CD1c-positive myeloid dendritic cell (primary cell): ENCODE measurements around the gene ADORA2A.

Experiments
- DNase-seq: peaks from one replicate; pipeline ENCODE4 v3.0.0-alpha.2; 2016; ENCODE audit errors: extremely low spot score

Gene ADORA2A

DNA sequence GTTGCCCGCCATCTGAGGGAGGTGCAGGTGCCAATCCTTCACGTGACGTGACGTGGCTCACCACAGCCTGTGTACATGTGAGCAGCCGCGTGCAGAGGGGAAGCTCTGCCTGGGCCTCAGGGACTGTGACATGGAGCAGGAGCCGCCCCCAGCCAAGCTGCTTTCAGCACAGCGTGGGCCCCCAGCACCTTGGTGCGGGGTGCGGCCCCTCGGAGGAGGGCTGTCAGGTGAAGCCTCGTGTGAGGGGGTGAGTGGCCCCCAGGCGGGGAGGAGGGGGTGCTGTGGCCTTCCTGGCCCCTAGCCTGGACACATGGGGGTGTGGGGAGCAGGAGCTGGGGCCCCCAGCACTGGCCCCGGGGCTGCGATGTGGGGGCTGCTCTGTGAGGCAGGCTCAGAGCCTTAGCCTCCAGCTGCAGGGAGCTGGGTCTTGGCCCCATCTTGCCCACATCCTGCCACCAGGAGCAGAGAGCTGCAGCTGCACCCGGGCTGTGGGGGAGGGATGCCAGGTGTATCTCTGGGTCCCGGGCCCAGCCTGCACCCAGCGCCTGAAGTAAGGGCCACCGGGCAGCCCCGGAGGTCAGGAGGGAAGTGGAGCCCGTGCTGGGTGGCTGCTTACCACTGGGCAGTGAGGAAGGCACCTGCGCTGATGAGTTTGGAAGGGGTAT is at the start of gene ADORA2A:
Gene ADORA2A (plus strand): TSS at position 100 of the 665 bp plus-strand sequence. CDS start 5,806 bp downstream, outside the sequence.
- DNase-seq, result peak; percentile 64

DNA sequence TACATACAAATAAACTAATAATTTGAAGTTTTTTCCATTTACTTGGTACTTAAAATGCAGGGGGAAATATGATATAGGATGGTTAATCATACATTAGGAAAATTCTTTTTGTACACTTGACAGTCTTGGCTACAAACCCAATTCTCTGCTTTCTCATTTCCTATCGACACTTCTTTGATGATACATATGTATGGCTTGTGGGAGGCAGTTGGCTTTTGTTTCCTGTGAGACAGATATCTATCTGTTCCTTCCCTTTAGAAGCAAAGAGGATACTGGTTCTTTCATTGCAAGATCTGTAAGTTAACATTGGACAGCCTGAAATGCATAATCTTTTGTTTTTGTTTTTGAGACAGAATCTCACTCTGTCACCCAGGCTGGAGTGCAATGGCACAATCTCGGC is 47.9 kb upstream of the ADORA2A start:
- no peak for DNase-seq

DNA sequence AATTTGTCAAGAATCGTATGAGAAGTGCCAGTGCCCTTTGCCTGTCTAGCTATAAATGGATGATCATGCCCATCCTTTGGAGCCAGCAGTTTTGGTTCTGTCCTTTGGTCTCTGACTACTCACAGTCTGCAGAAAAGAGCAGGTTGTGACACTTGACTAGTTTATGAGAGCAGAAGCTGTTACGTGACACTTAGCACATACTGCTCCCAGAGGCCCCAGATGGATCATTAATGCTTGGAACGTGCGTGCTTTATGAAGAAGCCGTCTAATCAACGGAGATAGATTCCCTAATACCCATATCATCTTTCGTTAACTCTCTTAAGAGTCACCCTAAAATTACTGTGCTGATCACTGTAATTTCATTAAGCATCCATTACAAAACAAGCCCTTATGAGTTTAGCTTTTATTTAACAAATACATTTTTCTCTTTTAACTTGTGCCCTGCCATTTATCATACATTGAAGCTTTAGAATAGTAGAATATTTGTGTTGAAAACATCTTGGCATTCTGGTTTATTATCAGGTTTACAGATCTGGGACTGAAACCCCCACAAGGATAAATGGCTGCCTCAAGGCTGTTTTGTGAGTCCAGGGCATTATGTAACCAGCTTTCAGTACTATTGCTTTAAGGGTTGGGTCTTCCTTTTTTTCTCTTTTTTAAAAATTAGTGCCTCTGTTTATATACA is 47.0 kb upstream of the ADORA2A start:
- DNase-seq, result no peak

GRCh38 chr22:24380905-24381230 is 46.5 kb upstream of the ADORA2A start:
- DNase-seq, result no peak

- no peak for DNase-seq
These were observed 44.3 kb upstream of the ADORA2A start for GRCh38 chr22:24383061-24383460.

- peak; percentile 60 for DNase-seq
These were observed 43.3 kb upstream of the ADORA2A start for GRCh38 chr22:24384131-24384530.

DNA sequence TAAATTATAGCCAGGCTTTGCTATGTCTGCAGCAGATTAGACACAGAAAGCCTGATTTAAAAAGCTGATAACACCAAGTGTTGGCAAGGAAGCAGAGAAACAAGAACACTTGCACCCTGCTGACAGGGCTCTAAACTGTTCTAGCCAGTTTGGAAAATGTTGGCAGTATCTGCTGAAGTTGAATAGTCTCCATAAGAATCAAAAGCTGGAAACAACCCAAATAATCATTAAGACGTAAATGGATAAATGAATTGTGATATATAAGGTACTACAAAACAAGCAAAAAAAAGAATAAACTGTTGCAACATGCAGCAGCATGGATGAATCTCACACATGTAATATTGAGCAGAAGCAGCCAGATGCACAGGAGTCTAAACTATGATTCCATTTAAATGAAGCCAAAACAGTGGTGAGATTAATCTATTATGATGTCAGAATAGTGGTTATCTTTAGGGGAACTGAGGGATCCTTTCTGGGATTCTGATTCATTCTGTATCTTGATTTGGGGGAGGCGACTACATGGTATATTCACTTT is 40.4 kb upstream of the ADORA2A start:
- no peak for DNase-seq

DNA sequence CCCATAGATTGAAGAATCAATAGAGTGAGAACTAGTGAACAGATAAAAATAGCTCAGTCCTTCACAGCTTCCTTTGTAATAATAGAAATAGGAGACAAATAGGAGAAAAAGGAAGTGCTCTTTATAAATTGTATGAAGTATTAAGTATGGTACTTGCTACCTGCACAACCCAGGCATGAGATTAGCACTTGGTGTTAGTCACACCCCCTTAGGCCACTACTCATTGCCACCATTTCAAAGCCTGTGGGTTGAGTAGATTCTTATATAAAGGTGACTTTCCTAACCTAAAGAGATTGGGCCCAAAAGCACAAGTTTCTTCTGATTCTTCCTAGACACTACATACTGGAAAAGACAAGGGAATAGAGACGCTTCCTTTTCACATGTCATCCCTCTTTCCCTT is 37.7 kb upstream of the ADORA2A start:
- DNase-seq, result no peak

DNA sequence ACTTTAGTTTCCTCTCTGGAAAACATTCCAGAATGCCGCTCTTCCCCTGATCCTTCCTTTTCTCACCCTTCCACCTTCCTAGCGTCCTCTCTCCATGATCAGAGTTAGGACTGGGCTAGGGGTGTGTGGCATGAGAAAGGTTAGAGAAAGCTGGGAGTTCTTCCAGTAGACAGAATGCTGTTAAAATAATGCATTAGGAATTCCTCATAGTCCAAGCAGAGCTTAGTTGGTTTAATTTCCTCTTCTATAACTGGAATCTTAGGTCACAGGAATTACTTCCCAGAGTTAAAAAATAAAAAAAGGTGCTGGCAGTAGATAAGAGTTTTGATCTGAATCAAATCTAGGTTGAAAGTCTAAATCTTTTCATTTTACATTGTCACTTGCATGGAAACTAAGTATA is 37.2 kb upstream of the ADORA2A start:
- DNase-seq, result no peak

- peak; percentile 9 for DNase-seq
These were observed 36.8 kb upstream of the ADORA2A start for GRCh38 chr22:24390576-24390975.

- peak; percentile 43 for DNase-seq
These were observed 35.6 kb upstream of the ADORA2A start for GRCh38 chr22:24391836-24392217.

GRCh38 chr22:24392218-24392931 is 35.0 kb upstream of the ADORA2A start:
- DNase-seq, result no peak

GRCh38 chr22:24393012-24393559 is 34.3 kb upstream of the ADORA2A start:
- no peak for DNase-seq

- no peak for DNase-seq
These were observed 33.6 kb upstream of the ADORA2A start for GRCh38 chr22:24393848-24394247.

GRCh38 chr22:24394254-24394653 is 33.1 kb upstream of the ADORA2A start:
- DNase-seq, result no peak

DNA sequence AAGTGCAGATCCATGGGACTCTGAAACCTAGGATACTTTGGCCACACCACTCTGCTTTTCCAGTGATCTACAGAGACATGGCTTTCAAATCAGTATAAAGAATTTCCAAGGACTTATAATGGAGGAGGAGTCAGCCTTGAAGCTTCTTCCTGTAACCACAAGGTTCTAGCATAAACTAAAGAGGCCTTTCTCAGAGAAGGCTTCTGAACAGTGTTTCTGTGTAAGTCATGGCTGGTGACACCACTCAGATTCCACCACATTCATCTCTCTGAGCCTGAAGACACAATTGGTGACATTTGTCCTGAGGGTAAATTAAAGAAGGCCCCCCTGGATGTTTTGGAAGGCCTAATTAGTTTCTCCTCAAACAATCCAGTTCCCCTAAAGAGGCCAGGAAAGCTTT is 29.0 kb upstream of the ADORA2A start:
- DNase-seq, result no peak

DNA sequence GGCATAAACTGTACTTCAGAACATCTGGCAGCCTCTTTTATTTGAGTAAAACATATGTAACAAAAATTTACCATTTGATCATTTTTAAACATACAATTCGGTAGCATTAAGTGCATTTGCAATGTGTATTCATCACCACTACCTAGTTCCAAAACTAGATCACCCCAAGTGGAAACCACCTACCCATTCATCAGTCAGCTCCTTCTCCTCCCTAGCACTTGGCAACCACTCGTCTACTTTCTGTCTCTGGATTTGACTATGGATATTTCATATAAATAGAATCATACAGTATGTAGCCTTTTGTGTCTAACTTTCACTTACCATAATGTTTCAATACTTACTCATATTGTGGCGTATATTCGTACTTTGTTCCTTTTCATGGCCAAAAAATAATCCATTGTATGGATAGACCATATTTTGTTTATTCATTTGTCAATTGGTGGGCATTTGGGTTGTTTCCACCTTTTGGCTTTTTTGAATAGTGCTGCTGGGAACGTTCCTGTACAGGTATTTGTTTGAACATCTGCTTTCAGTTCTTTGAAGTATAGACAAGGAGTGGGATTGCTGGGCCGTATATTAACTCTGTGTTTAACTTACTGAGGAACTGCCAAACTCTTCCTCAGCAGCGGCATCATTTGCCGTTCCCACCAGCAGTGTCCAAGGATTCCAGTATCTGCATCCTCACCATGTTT is 27.2 kb upstream of the ADORA2A start:
- DNase-seq, result no peak

DNA sequence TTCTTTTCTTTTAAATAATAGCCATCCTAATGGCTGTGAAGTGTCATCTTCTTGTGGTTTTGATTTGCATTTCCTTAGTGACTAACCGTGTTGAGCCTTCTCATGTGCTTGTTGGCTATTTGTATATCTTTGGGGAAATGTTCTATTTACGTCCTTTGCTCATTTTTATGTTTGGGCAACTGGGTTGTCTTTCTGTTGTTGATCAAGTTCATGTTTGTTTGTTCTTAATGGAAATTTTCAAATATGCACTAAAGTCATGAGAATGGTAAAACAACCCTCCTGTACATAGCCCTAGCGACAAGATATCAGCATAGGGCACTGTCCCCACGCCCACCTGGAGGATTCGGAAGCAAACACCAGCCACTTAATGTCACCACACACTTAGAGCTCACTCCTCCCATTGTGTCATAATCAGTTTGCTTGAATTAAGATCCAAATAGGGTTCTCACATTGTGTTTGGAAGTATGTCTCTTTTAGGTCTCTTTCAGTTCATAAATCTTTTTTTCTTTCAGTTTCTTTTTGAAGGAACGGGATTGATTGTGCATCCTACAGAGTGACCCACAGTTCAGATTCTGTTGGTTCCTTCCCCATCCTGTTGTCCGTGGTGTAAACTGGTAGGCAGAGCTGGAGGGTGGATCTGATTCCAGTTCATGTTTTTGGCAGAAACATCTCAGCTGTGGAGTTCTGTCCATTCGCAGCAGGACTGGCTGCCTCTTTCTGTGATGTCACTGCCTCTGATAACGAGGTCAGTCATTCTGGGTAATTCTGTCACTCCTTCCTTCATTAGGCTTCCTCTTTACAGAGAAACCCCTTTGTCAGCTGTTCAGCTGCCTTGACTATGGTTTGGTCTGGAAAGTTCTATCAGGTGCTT is 26.4 kb upstream of the ADORA2A start:
- DNase-seq, result peak; percentile 81

DNA sequence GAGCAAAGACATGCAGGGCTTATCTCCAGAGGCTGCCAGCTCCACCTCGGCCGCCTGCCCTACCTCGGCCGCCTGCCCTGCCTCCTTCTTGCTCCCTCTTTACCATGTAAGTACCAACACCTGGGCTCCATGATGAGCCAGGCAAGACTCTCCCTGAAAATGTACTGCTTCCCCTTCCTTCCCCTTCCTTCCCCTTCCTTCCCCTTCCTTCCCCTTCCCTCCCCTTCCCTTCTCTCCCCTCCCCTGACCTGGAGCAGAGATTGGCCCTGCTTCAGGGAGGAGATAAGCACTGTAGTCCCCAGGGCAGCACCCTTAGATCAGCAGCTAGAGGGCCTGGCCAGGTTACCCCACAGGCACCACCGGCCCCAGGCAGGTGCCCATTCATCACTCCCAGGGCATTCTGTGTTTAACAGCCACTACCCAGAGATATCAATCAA is 25.4 kb upstream of the ADORA2A start:
- peak; percentile 13 for DNase-seq

DNA sequence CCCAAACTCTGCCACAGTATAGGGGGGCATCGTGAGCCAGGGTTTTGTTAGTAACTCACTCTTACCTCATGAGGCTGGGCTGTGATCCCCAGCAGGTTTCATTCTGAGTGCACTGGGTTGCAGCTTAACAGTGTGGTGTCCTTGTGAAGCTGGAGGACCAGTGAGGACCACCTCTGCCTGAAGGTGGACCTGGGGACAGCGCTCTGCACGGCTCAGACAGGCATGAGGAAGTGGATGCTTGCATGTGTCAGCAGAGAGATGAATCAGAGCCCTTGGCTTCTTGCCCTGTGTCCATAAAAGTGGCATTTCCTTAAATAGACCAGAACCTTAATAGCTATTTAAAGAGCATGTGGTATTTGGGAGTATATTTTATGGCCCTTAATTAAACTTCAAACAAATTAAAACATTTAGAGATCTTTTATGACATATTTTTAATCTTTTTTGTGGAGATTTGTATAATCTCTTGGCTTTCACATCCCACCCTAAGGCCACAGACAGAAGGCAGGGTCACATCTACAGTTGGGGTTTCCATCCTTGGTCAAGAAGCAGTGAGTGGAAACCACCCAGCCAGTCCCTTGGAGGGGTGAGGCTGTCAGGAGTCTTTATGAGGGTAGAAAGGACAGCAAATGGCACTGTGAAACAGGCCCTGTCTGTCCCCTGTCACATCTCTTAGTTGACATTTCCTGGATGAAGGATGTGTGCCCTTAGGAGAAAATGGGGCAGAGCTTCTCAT is 24.8 kb upstream of the ADORA2A start:
- peak; percentile 91 for DNase-seq
